NCI-H1417 (cell line): ENCODE results near the gene COPG2.

ENCODE experiments used
- DNase-seq, 3 experiments: peaks; one replicate each; lab custom pipeline; 2025; lab: John Stamatoyannopoulos, UW

COPG2 gene

DNA sequence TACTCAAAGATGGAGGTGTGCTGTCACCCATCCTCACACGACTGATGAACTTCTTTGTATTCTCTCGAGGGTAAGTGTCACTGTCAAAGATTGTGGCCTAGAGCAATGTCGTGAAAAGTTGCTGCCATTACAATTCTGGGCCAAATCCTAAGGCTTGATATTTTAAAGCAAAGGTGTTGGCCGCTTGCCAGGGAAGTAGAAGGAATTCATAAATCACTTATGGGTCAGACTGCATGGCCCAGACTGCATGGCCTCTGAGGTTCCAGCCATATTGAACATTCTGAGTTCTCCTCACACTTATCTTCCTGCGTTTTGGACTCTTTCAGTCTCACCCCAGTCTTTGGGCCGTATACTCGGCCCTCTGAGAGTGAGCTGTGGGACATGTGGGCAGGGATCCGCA lies 168.1 kb downstream of the COPG2 start:
- DNase-seq: no peak

DNA sequence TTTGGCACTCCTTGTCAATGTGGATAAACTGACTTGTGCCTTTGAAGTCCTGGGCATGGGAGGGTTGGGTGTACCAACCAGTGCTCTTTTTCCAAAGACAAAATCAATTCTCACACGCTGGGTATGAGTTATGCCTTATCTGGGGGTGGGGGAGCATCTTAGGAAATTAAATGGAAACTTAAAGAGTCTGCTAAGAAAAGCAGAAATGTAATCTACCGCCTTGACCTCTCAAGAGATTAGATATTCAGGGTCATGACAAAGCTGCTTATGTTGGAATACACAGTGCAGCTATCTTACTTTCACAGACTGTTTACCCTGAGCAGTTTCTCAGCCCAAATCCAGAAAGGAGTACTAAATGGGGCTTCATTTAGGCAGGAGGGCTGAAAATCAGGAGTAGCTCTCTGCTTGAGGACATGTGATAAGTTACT lies 174.1 kb downstream of the COPG2 start:
- DNase-seq: peak in 2 of 3 experiments; percentile 42 to 65

- peak in 2 of 3 experiments; percentile 59 to 76 for DNase-seq
Measured at GRCh38 chr7:130493275-130493873, 175.2 kb downstream of the COPG2 start.

GRCh38 chr7:130492523-130493274 lies 175.8 kb downstream of the COPG2 start:
- DNase-seq: peak in 2 of 3 experiments; percentile 59 to 72

- peak in 2 of 3 experiments; percentile 73 to 79 for DNase-seq
Measured at GRCh38 chr7:130491841-130492522, 176.6 kb downstream of the COPG2 start, which contains the start of gene MEST. Gene MEST (plus strand): TSS chr7:130492085. CDS start chr7:130492314, 229 bp downstream.

DNA sequence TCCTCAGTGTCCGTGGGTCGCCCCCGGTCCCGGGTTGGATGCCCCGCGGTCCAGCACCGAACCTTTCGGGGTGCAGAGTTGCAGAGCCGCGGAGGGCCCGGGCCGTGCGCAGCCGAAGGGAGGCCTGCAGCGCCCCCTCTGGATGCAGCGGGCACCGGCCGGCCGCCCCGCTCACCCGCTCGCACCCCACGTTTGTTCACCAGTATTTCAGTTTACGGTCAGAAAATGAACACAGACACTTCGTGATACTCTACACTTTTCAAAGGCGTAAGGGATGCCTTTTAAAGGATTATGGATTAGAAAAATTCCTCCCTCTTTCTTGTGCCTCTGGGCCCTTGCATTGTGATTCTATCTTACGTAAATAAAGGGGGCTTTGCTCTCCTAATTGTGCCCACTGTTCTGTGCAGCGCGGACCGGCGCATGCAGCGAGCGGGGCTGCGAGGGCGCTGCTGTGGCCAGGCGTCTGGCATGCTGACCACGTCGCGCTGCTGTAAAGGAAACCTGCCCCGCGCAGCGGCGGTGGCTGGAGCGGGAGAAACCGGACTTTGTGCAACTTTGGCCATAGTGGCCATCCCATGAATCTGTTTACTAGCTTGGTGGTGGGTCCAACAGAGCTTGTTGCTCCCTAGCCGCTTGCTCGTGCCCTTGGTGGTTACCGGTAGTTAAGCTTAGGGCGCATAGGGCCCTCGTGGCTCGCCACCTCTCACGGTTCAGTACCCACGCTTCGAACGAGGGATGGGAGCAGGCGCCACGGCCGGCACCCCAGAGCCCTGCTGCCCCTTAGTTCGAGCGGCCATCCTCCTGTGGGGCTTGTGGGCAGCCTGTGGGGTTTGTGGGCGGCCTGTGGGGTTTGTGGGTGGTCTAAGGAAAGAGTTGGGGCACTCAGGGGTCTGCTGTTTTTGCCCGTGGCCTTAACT lies 177.4 kb downstream of the COPG2 start:
- DNase-seq: no peak

DNA sequence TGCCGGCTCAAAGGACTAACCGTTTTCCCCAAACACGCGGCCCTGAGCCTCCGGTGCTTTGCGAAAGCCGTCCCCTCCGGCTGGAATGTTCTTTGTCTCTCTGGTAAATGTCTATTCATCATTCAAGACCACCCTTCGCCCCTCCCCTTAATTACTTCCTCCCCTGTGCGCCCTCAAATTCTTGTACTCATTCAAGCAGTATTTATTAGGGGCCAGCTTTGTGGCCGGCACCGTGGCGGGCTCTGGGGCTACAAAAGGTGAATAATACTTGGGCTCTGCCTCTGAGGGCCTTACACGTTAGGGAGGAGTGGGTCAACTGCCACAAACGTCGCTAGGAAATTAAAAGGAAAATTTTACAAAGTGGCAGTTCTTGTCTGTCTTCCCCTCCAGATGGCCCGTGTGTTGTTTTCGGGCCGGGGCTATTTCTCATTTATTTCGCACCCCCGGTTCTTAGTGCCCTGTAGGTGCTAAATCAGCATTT lies 178.2 kb downstream of the COPG2 start:
- DNase-seq: no peak

- no peak for DNase-seq
Measured at GRCh38 chr7:130489140-130489983, 179.2 kb downstream of the COPG2 start.

DNA sequence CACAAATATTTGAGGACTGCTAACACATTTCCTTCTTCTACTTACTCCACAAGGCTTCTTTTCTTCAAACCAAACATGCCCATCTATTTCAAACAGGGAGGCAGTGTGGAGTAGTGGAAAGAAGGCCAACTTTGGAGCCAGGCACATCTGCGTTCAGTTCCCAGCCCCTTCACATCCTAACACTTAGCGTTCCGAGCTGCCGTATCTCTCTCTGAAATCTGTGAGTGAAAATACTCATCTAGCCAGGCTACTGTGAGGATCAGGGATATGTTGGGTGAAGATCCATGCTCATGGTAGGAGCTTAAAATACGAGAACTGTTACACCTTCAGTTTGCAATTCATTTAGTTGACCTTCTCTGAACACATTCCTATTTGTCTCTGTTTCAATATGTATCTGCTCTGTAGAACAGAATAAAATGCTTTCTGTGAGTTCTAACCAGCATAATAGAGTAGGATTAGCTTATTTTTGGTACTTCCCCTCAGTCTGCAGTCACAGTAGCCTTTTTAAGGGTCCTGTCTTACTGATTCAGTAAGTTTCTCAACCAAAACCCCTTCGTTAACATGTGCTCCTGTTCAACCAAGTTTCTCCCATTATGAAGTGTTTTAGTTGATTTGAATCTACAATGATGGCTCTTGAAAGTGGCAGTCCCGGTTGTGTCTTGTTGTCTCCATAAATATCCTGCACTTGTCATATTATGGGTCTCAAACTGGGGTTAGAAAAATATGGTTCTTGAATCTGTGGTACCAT lies 180.0 kb downstream of the COPG2 start:
- no peak for DNase-seq

DNA sequence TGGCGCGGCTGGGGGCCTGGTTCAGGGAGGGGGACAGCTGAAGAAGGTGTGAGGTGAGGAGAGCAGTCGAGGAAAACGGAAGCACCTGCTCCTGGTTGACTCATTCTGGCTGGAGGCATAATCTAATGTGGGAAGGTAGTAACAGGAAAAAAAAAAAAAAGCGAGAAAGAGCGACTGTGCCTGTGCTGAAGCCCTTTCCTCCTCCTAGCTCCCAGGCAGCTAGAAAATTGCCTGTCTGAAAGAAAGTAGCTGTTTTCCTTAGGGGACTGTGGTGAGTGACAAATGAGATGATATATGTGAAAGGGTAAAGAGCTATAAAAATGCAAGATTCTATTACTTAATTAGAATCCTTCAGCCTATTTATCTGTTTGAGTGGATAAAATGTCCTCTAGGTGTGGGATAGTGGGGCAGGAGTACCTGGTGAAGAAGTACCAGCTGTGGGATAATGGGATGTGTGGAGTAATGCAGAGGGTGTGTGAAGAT lies 181.6 kb downstream of the COPG2 start:
- peak in 2 of 3 experiments; percentile 50 to 79 for DNase-seq

DNA sequence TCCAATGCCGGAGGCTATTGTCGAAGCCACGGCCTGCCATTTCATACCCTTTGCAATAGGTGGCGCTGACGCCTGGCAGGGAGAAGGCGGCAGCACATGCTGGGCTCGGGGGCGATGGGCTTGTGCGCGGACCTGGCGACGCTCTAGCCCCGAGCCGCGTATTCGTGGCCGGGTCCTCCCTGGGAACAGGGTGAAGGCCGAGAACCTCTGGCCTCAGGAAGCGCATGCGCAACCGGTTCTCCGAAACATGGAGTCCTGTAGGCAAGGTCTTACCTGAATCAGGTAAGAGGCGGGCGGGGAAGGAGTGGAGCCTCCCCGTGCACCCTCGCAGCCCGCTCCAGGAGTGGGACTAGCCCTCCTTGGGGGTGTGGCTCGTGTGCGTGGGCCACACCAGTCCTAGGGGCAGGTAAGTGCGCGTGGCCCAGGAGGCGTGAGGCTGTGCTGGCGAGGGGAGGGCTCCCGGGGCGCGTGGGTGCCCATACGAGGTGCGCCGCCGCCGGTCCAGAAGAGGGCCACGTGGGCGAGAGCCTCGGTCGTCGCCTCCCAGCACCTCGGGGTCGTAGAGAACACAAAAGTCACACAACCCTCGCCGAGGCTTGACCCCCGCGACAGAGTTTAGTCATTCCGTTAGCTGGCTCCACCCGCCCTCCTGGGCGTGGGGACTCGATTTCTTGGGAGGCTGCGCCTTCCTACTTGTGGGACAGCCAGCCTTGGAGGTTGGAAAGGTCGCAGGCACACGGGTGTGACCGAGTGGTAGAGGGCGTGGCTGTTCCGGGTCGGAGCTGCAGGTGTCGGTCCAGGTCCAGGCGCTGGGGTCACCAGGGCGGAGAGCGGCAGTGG lies 182.2 kb downstream of the COPG2 start:
- peak in 2 of 3 experiments; percentile 35 to 64 for DNase-seq

- DNase-seq: no peak
Measured at GRCh38 chr7:130485734-130486113, 182.8 kb downstream of the COPG2 start.

DNA sequence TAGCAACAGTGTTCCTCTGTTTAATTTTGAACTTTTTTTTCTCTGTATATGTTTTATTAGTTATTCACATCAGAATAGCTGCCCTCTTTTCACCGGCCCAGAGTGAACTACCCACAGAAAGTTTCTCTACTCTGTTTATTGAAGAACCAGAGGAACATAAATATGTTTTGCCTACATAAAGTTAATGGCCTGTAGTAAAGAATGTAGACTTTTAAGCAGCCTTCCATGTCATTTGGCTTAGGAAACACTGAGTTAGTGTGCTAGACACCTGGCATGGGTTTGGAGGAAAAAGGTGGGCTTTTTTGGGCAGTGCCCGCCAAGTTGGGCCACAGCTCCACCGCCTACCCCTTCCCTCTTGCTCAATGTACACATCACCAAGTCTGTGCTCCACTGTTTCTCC lies 185.5 kb downstream of the COPG2 start:
- DNase-seq: no peak

- no peak for DNase-seq
Measured at GRCh38 chr7:130481898-130482297, 186.7 kb downstream of the COPG2 start.

DNA sequence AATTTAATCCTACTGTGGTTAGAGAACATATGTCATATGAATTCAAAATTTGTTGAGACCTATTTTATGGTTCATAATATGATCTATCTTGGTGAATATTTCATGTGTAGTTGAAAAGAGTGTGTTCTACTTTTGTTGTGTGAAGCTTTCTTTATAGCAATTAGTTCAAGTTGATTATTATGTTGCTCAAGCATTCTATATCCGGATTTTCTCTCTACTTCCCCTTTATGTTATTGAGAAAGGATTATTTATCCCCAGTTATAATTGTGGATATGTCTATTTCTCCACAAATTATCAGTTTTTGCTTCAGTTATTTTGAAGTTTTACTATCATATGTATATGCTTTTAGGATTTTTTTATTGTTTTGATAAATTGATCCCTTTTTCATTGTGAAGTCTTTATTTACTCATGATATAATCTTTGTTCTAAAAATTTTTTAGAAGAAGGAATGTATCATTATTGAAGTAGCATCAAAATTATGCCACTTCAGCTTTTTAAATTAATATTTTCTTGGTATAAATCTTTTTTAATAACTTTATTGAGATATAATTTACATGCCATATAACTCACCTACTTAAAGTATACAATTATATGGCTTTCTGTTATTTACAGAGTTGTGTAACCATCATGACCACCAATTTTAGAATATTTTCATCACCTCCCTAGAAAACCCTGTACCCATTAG lies 188.7 kb downstream of the COPG2 start:
- DNase-seq: no peak

- DNase-seq: no peak
Measured at GRCh38 chr7:130478991-130479390, 189.6 kb downstream of the COPG2 start.

- peak in 2 of 3 experiments; percentile 49 to 83 for DNase-seq
Measured at GRCh38 chr7:130476297-130477150, 192.0 kb downstream of the COPG2 start.
